ENCODE results near the gene SAMHD1. TPM values are rescaled to one million over a fixed set of nuclear protein-coding genes. Genes with fewer than 3 reads are reported as not detected.

SAMHD1 gene
- polyA plus RNA-seq, 1 donor from 2014 or later, result 22.2 TPM

DNA sequence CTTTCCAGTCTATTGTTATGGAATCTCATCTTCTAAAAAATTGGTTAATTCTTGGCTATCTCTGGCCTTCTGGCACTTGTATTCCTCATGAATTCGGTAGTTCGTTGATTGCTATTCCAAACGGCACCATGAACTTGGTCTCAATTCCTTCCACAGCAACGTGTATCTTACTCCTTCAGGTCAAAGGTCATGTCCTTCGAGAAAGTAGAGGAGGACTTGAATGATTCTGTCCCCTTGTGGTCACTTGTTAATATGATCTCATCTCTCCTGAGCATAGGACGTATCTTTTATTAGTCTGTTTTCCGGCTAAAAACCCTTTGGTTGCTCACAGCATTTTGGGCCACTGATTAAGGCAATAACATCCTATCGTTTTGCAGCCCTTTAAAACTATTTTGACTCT lies 66.2 kb downstream of the SAMHD1 start:
- no peak overlapping the region for H3K4me2 ChIP-seq (ENCODE audit: low read length)
- H3K36me3 ChIP-seq (ENCODE audit: insufficient read depth, low read length), result no peaks in the 10 kb centered on the region
- no peak overlapping the region for H3K27ac ChIP-seq (ENCODE audit: low read length)
- no peaks in the 10 kb centered on the region for H3K9me2 ChIP-seq (ENCODE audit: insufficient read depth, low read length)
- H3F3A ChIP-seq (ENCODE audit: insufficient read depth, low read length, poor library complexity, severe bottlenecking), result no peaks in the 10 kb centered on the region
- TF ChIP-seq, protein P1, sequence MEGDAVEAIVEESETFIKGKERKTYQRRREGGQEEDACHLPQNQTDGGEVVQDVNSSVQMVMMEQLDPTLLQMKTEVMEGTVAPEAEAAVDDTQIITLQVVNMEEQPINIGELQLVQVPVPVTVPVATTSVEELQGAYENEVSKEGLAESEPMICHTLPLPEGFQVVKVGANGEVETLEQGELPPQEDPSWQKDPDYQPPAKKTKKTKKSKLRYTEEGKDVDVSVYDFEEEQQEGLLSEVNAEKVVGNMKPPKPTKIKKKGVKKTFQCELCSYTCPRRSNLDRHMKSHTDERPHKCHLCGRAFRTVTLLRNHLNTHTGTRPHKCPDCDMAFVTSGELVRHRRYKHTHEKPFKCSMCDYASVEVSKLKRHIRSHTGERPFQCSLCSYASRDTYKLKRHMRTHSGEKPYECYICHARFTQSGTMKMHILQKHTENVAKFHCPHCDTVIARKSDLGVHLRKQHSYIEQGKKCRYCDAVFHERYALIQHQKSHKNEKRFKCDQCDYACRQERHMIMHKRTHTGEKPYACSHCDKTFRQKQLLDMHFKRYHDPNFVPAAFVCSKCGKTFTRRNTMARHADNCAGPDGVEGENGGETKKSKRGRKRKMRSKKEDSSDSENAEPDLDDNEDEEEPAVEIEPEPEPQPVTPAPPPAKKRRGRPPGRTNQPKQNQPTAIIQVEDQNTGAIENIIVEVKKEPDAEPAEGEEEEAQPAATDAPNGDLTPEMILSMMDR (IDR thresholded peaks at IDR 0.05; ENCODE audit: poor library complexity, severe bottlenecking), result no peak
- TF ChIP-seq POLR2AphosphoS5 (IDR thresholded peaks at IDR 0.05), result no peak
- no peak for TF ChIP-seq MXI1 (conservative IDR thresholded peaks at IDR 0.05; ENCODE audit: poor library complexity, severe bottlenecking)
- no peak for TF ChIP-seq EZH2 (IDR thresholded peaks at IDR 0.05; ENCODE audit: borderline replicate concordance, insufficient read depth, low read length, poor library complexity, severe bottlenecking)
- no peak for TF ChIP-seq RAD21 (conservative IDR thresholded peaks at IDR 0.05)
- TF ChIP-seq EP300 (conservative IDR thresholded peaks at IDR 0.05; ENCODE audit: poor library complexity, severe bottlenecking), result no peak
- TF ChIP-seq SMC3 (conservative IDR thresholded peaks at IDR 0.05; ENCODE audit: poor library complexity), result no peak
- TF ChIP-seq, protein P2, sequence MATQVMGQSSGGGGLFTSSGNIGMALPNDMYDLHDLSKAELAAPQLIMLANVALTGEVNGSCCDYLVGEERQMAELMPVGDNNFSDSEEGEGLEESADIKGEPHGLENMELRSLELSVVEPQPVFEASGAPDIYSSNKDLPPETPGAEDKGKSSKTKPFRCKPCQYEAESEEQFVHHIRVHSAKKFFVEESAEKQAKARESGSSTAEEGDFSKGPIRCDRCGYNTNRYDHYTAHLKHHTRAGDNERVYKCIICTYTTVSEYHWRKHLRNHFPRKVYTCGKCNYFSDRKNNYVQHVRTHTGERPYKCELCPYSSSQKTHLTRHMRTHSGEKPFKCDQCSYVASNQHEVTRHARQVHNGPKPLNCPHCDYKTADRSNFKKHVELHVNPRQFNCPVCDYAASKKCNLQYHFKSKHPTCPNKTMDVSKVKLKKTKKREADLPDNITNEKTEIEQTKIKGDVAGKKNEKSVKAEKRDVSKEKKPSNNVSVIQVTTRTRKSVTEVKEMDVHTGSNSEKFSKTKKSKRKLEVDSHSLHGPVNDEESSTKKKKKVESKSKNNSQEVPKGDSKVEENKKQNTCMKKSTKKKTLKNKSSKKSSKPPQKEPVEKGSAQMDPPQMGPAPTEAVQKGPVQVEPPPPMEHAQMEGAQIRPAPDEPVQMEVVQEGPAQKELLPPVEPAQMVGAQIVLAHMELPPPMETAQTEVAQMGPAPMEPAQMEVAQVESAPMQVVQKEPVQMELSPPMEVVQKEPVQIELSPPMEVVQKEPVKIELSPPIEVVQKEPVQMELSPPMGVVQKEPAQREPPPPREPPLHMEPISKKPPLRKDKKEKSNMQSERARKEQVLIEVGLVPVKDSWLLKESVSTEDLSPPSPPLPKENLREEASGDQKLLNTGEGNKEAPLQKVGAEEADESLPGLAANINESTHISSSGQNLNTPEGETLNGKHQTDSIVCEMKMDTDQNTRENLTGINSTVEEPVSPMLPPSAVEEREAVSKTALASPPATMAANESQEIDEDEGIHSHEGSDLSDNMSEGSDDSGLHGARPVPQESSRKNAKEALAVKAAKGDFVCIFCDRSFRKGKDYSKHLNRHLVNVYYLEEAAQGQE (IDR thresholded peaks at IDR 0.05; ENCODE audit: borderline replicate concordance), result no peak
- TF ChIP-seq TAF1 (IDR thresholded peaks at IDR 0.05; ENCODE audit: low read depth), result no peak
- H3K79me2 ChIP-seq (replicated peaks; ENCODE audit: insufficient read depth, low read length), result no peaks in the 10 kb centered on the region
- no peak overlapping the region for H3K9ac ChIP-seq (ENCODE audit: low read length)
- no peaks in the 10 kb centered on the region for H4K20me1 ChIP-seq (ENCODE audit: insufficient read depth)
- no peak overlapping the region for H3K4me3 ChIP-seq (ENCODE audit: low read length)
- H3K9me3 ChIP-seq (ENCODE audit: low read length), result no peaks in the 10 kb centered on the region
- no peak overlapping the region for H2AFZ ChIP-seq (ENCODE audit: low read depth, low read length)
- H3K27me3 ChIP-seq (ENCODE audit: insufficient read depth, low read depth, low read length), result no peaks in the 10 kb centered on the region

DNA sequence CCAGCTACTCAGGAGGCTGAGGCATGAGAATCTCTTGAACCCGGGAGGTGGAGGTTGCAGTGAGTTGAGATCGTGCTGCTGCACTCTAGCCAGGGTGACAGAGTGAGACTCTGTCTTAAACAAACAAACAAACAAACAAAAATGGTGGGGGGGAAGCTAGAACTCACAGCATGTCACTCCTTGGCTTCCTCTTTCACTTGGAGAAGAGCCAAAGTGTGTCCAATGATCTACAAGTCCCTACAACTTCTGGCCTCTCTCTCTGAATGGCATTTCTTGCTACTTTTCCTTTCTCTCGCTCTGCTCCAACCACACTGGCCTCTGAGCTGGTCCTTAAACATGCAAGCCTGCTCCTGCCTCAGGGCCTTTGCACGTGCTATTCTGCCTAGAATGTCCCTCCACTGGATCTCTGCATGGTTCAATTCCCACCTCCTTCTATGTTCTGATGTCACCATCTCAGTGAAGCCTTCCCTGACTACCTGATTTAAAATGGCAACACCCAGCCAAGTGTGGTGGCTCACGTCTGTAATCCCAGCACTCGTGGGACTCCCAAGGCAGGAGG lies 67.5 kb downstream of the SAMHD1 start:
- Histone ChIP-seq H3F3A (ENCODE audit: insufficient read depth, low read length, poor library complexity, severe bottlenecking) (no peaks in the 10 kb centered on the region), H3K36me3 (ENCODE audit: insufficient read depth, low read length) (no peaks in the 10 kb centered on the region), H3K27me3 (ENCODE audit: insufficient read depth, low read depth, low read length) (no peaks in the 10 kb centered on the region), H3K9me2 (ENCODE audit: insufficient read depth, low read length) (no peaks in the 10 kb centered on the region), H3K27ac (ENCODE audit: low read length) (no peak overlapping the region), H3K4me2 (ENCODE audit: low read length) (no peak overlapping the region), H3K9me3 (ENCODE audit: low read length) (no peaks in the 10 kb centered on the region), H3K79me2 (replicated peaks; ENCODE audit: insufficient read depth, low read length) (no peaks in the 10 kb centered on the region), H2AFZ (ENCODE audit: low read depth, low read length) (no peak overlapping the region), H4K20me1 (ENCODE audit: insufficient read depth) (no peaks in the 10 kb centered on the region), H3K9ac (ENCODE audit: low read length) (no peak overlapping the region), H3K4me3 (ENCODE audit: low read length) (no peak overlapping the region)
- TF ChIP-seq TAF1 (IDR thresholded peaks at IDR 0.05; ENCODE audit: low read depth) (no peak), SMC3 (conservative IDR thresholded peaks at IDR 0.05; ENCODE audit: poor library complexity) (no peak)
- TF ChIP-seq, protein P2 (IDR thresholded peaks at IDR 0.05; ENCODE audit: borderline replicate concordance), result no peak
